Osteocyte (in vitro differentiated cells): ENCODE results near the gene AHSA1. TPM values are rescaled to one million over a fixed set of nuclear protein-coding genes. Genes with fewer than 3 reads are reported as not detected.

Source experiments
- DNase-seq: peaks from one replicate; pipeline ENCODE4 v3.0.0; 2021; ENCODE audit warnings: mixed read lengths; ENCODE audit not compliant: unreplicated experiment; ENCODE audit errors: extremely low spot score
- H3K27ac Mint-ChIP-seq: one replicate; pipeline ENCODE4 v1.8.0; 2021; ENCODE audit warnings: mild to moderate bottlenecking, mixed read lengths; ENCODE audit not compliant: unreplicated experiment
- H3K27me3 Mint-ChIP-seq: one replicate; pipeline ENCODE4 v1.8.0; 2021; ENCODE audit warnings: mixed read lengths; ENCODE audit not compliant: unreplicated experiment
- H3K36me3 Mint-ChIP-seq: one replicate; pipeline ENCODE4 v1.8.0; 2021; ENCODE audit warnings: mixed read lengths; ENCODE audit not compliant: unreplicated experiment
- H3K4me1 Mint-ChIP-seq: one replicate; pipeline ENCODE4 v1.8.0; 2021; ENCODE audit warnings: mixed read lengths; ENCODE audit not compliant: unreplicated experiment
- H3K4me3 Mint-ChIP-seq: one replicate; pipeline ENCODE4 v1.8.0; 2021; ENCODE audit warnings: mild to moderate bottlenecking, moderate library complexity, mixed read lengths; ENCODE audit not compliant: unreplicated experiment
- H3K9me3 Mint-ChIP-seq: one replicate; pipeline ENCODE4 v1.8.0; 2021; ENCODE audit warnings: mixed read lengths; ENCODE audit not compliant: unreplicated experiment
- total RNA-seq: library from RNA; stranded (reverse); gene quantifications from 2 replicates; pipeline ENCODE4 v1.2.1, GENCODE V29; 2021
- TF ChIP-seq, protein P1 (sequence below): fragments of 200-600 bp; sonication (generic); IDR thresholded peaks from 2 replicates; pipeline ENCODE4 v1.5.0; 2021; ENCODE audit warnings: antibody characterized with exemption, mild to moderate bottlenecking, moderate library complexity

AHSA1 gene
- total RNA-seq, 1 donor from 2014 or later = 115 TPM

DNA sequence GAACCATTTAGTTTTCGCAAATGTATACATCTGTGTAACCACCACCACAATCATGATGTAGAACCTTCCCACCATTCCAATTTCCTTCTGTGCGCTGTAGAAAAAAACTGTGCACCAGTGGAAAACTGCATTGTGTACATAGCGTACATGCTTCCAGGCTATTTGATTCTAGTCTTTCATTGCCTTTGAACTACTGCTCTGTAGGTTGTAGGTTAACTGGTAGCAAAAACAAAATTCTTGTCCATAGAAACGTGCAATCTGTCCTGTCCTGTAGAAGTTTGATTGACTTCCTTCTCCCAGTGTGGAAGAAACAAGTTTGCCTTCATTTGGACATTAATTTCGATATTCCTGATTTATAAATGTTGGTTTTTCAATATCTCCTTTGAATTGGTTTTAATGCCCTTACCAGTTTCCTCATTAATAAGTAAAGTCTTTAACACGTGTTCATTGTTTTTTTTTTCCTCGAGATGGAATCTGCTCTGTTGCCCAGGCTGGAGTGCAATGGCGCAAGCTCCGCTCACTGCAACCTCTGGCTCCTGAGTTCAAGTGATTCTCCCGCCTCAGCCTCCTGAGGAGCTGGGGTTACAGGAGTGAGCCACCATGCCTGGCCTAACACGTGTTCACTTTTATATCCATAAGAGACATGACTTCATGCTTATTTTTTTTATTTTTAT lies 44.4 kb downstream of the AHSA1 start:
- H3K4me1 Mint-ChIP-seq = peaks cover 3% of the 10 kb centered on the region
- peaks cover 6% of the 10 kb centered on the region for H3K36me3 Mint-ChIP-seq
- TF ChIP-seq, protein P1, sequence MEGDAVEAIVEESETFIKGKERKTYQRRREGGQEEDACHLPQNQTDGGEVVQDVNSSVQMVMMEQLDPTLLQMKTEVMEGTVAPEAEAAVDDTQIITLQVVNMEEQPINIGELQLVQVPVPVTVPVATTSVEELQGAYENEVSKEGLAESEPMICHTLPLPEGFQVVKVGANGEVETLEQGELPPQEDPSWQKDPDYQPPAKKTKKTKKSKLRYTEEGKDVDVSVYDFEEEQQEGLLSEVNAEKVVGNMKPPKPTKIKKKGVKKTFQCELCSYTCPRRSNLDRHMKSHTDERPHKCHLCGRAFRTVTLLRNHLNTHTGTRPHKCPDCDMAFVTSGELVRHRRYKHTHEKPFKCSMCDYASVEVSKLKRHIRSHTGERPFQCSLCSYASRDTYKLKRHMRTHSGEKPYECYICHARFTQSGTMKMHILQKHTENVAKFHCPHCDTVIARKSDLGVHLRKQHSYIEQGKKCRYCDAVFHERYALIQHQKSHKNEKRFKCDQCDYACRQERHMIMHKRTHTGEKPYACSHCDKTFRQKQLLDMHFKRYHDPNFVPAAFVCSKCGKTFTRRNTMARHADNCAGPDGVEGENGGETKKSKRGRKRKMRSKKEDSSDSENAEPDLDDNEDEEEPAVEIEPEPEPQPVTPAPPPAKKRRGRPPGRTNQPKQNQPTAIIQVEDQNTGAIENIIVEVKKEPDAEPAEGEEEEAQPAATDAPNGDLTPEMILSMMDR = no peak
- DNase-seq = no peak
- H3K27ac Mint-ChIP-seq = no peak overlapping the region
- H3K9me3 Mint-ChIP-seq = peaks cover 3% of the 10 kb centered on the region
- H3K4me3 Mint-ChIP-seq = no peak overlapping the region
- peaks cover 16% of the 10 kb centered on the region for H3K27me3 Mint-ChIP-seq

- peaks cover 11% of the 10 kb centered on the region for H3K36me3 Mint-ChIP-seq
- TF ChIP-seq, protein P1 = no peak
- H3K27me3 Mint-ChIP-seq = peaks cover 12% of the 10 kb centered on the region
- peaks cover 3% of the 10 kb centered on the region for H3K9me3 Mint-ChIP-seq
- H3K4me1 Mint-ChIP-seq = no peaks in the 10 kb centered on the region
- no peak overlapping the region for H3K4me3 Mint-ChIP-seq
- no peak overlapping the region for H3K27ac Mint-ChIP-seq
- no peak for DNase-seq
These were observed 45.2 kb downstream of the AHSA1 start for GRCh38 chr14:77503138-77503537.

- Mint-ChIP-seq H3K27me3 (peaks cover 4% of the 10 kb centered on the region), H3K36me3 (peaks cover 12% of the 10 kb centered on the region), H3K27ac (no peak overlapping the region), H3K4me3 (no peak overlapping the region), H3K9me3 (peaks cover 3% of the 10 kb centered on the region), H3K4me1 (no peaks in the 10 kb centered on the region)
- TF ChIP-seq, protein P1 = no peak
- no peak for DNase-seq
These were observed 47.1 kb downstream of the AHSA1 start for GRCh38 chr14:77505031-77505430.

- H3K36me3 Mint-ChIP-seq = peaks cover 28% of the 10 kb centered on the region
These were observed 49.9 kb downstream of the AHSA1 start for GRCh38 chr14:77507762-77508161.

DNA sequence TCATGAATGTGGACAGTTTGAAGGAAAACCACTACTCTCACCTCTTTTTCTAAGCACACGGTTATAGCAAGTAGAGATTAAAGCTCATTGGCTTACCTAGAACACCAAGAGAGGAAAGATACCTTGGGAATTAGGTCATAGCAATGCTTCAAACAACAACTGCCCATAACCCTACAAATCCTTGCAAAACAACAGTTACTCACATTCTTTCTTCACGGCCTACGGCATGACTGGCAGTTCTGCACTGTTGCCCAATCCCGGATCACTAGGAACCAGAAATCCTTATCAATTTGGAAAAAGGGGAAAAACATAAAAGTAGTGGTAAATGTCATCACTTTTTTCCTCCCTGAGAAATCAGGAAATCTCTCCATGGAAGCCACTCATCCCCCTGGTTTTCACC lies 50.4 kb downstream of the AHSA1 start:
- TF ChIP-seq, protein P1 = no peak
- Mint-ChIP-seq H3K9me3 (peaks cover 1% of the 10 kb centered on the region), H3K4me1 (no peaks in the 10 kb centered on the region), H3K36me3 (peaks cover 28% of the 10 kb centered on the region), H3K27ac (no peak overlapping the region), H3K27me3 (no peaks in the 10 kb centered on the region), H3K4me3 (no peak overlapping the region)
- DNase-seq = no peak

More at GRCh38 chr14:77507762-77508161, 49.9 kb downstream of the AHSA1 start:
- peaks cover 3% of the 10 kb centered on the region for H3K9me3 Mint-ChIP-seq
- no peak overlapping the region for H3K27ac Mint-ChIP-seq
- TF ChIP-seq, protein P1 = no peak
- DNase-seq = no peak
- no peaks in the 10 kb centered on the region for H3K4me1 Mint-ChIP-seq
- H3K4me3 Mint-ChIP-seq = no peak overlapping the region
- no peaks in the 10 kb centered on the region for H3K27me3 Mint-ChIP-seq
